ENCODE data around the gene XPNPEP1.

DNA sequence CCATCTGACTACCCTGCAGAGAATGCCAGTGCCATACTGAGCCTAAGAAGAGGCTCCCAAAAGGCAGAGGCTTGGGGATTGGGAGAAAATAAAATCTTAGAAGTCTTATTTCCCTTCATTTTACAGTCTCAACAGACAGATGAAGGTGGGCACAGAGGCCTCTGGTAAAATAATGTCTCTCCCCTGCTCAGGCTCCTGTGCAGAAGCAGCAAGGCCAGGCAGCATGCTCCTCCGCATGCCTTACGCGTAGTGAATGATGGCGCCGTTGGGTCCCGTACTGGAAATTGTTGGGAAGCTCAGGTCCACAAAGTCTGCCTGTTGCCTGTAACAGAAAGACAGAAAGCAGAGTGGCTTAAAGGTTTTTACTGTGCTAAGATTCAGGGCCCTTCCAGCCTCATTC is 45.8 kb downstream of the XPNPEP1 start:
- TF ChIP-seq, protein P1, sequence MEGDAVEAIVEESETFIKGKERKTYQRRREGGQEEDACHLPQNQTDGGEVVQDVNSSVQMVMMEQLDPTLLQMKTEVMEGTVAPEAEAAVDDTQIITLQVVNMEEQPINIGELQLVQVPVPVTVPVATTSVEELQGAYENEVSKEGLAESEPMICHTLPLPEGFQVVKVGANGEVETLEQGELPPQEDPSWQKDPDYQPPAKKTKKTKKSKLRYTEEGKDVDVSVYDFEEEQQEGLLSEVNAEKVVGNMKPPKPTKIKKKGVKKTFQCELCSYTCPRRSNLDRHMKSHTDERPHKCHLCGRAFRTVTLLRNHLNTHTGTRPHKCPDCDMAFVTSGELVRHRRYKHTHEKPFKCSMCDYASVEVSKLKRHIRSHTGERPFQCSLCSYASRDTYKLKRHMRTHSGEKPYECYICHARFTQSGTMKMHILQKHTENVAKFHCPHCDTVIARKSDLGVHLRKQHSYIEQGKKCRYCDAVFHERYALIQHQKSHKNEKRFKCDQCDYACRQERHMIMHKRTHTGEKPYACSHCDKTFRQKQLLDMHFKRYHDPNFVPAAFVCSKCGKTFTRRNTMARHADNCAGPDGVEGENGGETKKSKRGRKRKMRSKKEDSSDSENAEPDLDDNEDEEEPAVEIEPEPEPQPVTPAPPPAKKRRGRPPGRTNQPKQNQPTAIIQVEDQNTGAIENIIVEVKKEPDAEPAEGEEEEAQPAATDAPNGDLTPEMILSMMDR (IDR thresholded peaks at IDR 0.05; ENCODE audit: insufficient read depth, low read length, poor library complexity, severe bottlenecking) = no peak
- no peak for TF ChIP-seq EZH2phosphoT487 (conservative IDR thresholded peaks at IDR 0.05; ENCODE audit: low read length)

Measured in SU-DHL-6 (cell line).